GM19035 (cell line): Measurements from ENCODE around the gene FOXO6.
A peak's percentile ranks its signal among the peaks of the same experiment; 100 is the strongest.

Experiments used
- ATAC-seq: cut with Tn5 transposase; IDR thresholded peaks from one replicate; pipeline ENCODE4 v1.9.1; 2021; ENCODE audit not compliant: unreplicated experiment

Gene FOXO6

GRCh38 chr1:41350055-41350378 lies 11.2 kb upstream of the FOXO6 start:
- ATAC-seq, result no peak

GRCh38 chr1:41351262-41352151 lies 9.7 kb upstream of the FOXO6 start:
- no peak for ATAC-seq

GRCh38 chr1:41353744-41354143 lies 7.5 kb upstream of the FOXO6 start:
- ATAC-seq, result peak; percentile 75

GRCh38 chr1:41354956-41355355 lies 6.3 kb upstream of the FOXO6 start:
- no peak for ATAC-seq

GRCh38 chr1:41355356-41355755 lies 5.9 kb upstream of the FOXO6 start:
- no peak for ATAC-seq

GRCh38 chr1:41355761-41356160 lies 5.5 kb upstream of the FOXO6 start:
- ATAC-seq, result no peak

- ATAC-seq, result no peak
These were observed 4.5 kb upstream of the FOXO6 start for GRCh38 chr1:41356752-41357151.

- ATAC-seq, result no peak
These were observed 3.7 kb upstream of the FOXO6 start for GRCh38 chr1:41357451-41358101.

GRCh38 chr1:41358131-41359021 lies 2.9 kb upstream of the FOXO6 start:
- no peak for ATAC-seq

GRCh38 chr1:41359211-41360073 lies 1.8 kb upstream of the FOXO6 start:
- ATAC-seq, result no peak

- no peak for ATAC-seq
These were observed 1.0 kb upstream of the FOXO6 start for GRCh38 chr1:41360074-41360785.

GRCh38 chr1:41361495-41362356 lies 492 bp downstream of the FOXO6 start:
- peak; percentile 29 for ATAC-seq

GRCh38 chr1:41362357-41362721 lies 1.1 kb downstream of the FOXO6 start:
- ATAC-seq, result no peak

GRCh38 chr1:41362749-41363590 lies 1.7 kb downstream of the FOXO6 start:
- ATAC-seq, result no peak

GRCh38 chr1:41363591-41364320 lies 2.5 kb downstream of the FOXO6 start:
- no peak for ATAC-seq

GRCh38 chr1:41364442-41365319 lies 3.4 kb downstream of the FOXO6 start:
- no peak for ATAC-seq

GRCh38 chr1:41365320-41365633 lies 4.0 kb downstream of the FOXO6 start:
- no peak for ATAC-seq
